ENCODE data around the gene TAGLN2.
"Not testable (repeated sequence)": the region's sequence is repeated elsewhere in the genome, so short reads cannot be mapped to it uniquely, and the experiment has no call there.

Gene TAGLN2

DNA sequence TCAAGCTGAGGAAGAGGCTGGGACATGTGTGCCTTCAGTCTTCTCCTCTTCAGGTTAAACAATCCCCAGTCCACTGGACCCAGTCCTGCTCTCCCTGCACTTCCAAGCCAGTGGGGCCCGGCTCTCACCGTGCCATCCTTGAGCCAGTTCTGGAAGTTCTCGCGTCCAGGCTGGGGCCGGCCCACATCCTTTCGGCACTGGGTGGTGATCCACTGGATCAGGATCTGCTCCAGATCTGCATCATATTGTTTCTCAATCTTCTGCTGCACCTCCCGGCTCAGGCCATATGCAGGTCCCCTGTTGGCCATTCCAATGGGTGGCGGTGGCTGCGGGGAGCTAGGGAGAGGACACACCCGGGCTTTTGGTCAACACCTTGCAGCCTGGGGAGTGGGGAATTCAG is 5.1 kb downstream of the TAGLN2 start:
- DNase-seq = no peak

DNA sequence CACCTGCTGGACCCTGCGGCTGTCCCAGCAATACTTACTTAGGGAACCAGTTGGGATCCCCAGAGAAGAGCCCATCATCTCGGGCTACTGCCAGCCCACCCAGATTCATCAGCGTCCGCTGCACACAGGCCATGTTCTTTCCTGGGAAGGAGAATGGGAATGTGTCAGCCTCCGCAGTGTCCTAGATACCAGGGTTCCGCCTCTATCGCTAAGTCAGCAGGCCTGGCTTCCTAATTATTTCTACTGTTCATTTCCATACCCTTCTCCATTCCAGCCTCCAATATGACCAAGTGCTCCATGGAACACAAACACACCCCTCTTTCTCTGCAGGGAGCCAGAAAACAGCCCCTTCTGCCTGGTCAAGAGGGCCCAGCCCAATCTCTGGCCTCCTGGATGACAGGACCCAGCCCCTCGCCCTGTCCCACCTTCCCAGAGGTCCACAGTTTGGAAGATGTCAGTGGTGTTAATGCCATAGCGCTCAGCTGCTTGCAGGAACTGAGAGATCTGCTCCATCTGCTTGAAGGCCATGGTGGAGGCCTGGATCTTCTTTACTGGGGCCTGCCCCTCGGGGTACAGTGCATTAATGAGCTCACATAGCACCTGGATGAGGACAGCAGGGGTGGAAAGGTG is 6.0 kb downstream of the TAGLN2 start:
- no peak for DNase-seq

DNA sequence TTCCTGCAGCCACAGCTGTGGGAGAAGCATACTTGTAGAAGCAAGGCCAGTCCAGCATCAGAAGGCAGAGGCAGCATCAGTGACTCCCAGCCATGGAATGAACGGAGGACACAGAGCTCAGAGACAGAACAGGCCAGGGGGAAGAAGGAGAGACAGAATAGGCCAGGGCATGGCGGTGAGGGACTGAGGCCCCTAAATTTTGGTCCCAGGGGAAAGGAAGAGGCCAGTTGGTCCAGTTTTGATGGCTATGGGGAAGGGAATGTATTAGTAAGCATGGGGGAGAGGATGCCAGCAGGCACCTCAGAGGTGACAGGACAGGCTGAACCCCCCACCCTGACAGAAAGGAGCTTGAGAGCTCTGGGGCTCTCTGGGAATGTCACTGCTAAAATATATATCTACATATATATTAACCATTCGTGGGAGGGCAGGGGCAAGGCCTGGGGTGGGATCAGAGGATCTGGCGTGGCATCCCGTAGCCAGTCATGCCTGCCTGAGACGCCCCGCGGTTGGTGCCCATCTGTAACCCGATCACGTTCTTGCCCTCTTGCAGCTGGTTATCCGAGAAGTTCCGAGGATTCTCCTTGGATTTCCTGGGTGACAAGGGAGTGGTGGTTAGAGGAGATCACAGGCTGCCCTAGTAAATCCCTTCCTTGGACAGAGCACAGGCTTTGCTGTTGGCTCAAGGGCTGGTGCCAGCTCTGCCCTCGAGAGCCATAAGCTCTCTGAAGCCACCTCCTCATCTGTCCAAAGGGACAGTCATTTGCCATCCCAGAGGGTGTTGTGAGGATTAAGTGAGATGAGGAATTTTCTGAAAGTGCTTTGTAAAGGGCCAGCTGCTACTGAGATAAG is 6.7 kb downstream of the TAGLN2 start:
- no peak for DNase-seq

DNA sequence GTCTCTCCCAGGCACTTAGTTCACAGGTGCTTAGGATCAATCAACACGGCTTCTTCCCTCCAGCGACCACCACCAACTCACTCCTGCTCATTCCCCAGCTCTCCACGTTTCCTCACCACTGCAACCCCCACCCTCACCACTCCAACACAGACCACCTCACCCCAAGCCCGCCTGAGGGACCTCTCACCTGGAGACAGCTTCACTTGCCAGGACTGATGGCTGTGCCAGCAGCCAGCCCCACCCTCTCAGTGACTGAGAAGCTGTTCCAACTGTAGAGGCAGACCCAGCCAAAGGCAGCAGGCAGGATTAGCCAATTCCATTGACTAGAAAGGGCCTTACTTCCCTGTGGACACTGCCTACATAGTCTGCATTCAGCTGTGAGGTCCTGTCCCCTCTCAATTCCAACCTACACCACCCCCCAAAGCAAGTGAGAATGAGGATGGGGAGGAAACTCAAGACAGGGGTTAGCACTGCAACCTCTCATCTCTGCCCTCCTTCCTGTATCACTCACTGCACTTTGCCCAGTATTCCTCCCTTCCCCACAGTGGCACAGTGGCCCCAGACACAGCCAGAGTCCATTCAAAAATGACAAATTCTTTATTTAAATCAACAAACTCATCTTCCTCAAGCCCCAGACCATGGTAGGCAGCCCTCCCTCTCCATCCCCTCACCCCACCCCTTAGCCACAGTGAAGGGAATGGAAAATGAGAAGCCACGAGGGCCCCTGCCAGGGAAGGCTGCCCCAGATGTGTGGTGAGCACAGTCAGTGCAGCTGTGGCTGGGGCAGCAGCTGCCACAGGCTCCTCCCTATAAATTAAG is 7.6 kb downstream of the TAGLN2 start:
- no peak for DNase-seq

DNA sequence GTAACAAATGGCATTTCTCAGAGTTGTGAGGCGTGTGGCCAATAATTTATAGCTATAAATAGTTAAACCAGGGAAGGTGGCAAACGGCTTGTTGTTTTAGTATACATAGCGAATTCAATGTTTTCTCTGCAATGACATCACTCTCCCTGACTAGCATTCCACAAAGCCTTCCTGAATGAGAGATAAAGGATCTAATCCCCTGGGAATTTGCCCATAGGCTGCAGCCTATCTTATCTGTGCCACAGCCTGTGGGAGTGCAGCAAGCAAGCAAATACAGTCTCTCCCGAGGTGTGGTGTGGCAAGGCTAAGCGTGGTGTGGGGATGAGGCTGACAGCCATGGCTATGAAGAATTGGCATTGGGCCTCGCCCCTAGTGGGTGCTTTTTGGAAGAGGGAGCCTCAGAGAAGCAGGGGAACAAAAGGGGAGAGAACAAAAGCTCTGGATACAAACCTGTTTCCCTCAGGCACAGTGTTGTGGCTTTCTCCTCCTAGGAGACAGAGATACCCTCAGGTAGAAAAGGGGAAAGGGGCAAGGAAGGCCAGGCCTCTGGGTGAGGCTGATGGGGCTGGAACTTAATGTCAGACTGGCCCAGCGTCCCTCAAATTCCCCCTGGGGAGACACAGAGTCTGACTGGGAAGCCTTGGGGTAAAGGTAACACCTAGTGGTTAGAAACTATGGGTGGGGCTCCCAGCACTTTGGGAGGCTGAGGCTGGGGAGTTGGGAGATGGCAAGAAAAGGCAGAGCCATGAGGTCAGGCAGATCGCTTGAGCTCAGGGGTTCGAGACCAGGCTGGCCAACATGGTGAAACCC is 8.9 kb downstream of the TAGLN2 start:
- no peak for DNase-seq

DNA sequence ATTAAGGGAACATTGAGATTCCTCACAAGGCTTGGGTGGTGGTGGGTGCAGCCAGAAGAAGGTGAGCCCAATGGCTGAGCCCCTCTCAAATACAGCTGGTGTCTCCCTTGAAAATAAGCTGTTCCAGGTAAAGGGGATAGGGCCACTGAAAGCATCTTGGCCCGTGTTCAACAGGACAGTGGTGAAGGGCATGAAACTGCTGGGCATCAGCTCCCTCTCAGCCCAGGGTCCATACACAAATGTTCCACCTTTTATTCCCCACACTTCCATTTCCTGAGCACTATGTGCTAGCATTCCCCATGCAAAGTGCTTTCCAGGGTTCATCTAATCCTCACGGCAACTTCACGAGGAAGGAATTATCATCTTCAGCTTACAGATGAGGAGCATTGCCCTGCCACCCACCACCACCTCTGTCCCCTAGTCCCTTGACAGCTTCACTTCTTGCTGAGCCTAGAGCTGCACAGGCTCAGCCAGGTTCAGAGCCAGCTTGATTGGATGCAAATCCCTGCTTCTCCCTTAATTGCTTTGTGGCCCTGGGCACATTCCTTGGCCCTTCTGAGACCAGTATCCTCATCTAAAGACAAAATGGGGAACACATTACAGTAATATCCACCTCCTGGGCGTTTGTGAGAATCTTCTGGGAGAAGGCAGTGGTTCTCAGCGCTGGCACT is 9.6 kb downstream of the TAGLN2 start:
- DNase-seq = no peak

DNA sequence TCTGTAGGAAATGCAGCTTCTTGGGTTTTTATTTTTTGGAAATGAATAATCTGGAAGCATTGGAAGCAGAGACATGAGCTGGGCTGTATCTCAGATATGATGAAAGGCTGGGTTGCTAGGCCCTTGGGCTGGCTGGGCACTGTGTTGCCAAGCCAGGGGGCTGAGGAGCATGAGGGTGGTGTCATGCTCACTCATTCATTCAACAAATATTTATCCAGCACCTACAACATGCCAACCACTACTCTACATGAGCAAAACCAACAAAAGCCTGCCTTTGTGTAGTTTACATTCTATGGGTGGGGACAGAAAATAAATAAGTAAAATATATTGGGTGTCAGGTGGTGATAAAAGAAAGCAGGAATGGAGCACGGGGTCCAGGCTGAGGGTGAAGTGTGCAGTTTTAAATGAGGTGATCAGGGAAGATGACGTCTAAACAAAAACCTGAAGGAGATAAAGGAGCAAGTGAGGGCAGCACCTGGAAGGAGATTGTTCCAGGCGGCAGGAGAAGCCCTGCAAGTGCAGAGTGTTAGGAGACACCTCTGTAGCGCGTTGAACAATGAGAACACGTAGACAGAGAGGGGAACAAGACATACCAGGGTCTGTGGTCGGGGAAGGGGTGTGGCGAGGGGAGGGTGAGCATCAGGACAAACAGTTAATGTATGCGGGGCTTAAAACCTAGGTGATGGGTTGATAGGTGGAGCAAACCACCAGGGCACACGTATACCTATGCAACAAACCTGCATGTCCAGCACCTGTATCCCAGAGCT is 10.9 kb downstream of the TAGLN2 start:
- no peak for DNase-seq

DNA sequence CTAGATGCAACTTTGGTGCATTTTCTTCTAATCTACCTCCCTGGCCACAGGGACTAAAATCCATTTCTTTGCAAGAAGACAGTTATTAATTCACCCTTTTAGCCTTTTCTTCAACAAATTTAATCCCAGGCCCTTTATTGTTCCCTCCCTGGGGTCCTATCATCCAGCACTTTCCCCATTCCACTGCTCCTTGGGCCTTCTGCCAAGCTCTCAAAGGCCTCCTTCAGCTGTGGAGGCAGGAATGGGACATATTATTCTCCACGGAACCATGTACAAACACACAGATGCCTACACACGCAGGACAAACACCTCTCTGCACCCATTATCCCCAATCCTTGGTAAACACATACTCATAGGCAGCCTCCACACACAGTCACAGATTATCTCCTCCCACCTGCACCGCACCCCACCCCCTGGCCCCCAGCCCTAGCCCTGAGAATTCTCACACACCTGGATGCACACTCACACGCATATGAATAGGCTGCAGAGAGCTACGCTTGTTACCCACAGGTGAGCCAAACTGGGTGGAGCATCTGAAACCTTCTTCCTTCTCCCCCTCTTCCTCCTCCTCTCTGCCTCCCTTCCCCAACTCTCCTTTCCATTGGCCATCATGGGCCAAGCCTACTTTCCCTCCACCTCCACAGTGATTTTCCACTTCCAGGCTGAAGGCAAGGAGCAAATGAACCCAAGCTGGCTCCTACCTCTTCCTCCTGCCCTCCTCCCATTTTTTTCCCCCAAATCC is 11.7 kb downstream of the TAGLN2 start:
- DNase-seq = no peak

DNA sequence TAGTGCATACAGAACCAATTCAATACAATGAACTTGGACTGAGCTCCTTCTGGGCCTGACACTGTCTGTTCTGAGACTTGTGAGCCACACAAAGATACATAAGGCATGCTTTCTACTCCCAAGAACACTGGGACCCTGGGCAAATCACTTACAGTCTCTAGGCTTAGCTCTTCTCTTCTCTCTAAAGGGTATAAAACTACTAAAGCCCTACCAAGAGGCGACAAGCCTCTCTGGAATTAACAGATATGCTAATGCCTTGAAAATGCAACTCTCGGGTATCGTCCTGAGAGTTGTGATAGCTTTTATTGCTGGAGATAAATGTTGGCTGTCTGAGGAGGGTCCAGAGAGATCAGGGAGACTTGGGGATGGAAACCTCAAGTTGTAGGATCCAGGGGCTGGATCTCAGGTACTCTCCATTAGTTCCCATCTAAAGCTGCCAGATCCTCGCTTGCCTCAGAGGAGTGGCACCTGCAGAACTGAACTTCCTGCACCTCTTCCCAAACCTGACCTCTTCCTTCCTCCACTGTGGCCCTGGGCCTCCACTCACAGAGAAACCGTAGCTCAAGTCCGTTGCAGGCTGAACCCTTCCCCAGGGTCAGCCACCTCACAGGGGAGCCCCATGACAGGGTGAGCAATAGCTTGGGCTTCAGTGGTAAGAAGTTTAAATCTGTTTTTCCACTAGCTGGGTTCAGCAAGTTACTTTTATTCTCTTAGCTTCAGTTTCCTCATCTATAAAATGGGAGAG is 13.8 kb downstream of the TAGLN2 start:
- no peak for DNase-seq

DNA sequence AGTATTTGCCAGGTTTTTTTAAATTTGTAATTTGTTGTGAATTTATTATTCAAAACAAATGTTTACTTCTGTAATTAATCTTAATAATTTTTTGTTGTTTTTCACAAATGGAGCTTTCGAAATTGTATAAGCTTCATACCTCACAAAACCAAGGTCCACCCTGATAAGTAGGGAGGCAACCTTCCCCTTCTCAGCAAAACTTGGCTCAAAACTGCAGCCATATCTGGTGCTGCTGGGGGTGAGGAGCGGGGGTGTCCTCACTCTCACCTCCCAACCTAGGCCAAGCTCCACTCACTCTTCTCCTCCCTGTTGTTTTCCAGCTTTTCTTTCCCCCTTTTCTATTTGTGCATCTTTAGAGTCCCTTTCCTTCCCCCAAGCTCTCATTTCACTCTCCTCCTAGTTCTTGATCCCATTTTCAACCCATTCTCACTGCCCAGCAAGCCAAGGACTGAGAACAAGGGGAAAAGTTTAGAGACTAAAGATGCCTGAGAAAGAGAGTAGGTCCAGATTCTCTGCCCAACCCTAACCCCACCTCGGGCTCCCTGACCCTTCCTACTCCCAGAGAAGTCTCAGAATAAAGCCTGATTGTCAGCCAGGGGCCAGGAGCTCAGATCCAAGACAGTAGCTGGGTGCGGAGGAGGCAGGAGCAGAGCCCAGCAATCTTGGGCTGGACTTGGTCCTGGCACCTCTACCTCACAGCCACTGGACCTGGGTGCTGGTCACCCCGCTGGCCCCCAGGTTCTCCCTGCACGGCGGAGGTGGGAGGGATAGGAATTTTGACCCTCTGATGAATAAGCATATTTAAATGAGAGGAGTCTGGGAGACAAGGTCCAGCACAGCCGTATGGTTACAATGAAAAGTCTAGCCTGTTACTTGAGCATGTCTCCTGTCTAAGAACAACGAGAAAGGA is 17.0 kb downstream of the TAGLN2 start:
- no peak for DNase-seq

DNA sequence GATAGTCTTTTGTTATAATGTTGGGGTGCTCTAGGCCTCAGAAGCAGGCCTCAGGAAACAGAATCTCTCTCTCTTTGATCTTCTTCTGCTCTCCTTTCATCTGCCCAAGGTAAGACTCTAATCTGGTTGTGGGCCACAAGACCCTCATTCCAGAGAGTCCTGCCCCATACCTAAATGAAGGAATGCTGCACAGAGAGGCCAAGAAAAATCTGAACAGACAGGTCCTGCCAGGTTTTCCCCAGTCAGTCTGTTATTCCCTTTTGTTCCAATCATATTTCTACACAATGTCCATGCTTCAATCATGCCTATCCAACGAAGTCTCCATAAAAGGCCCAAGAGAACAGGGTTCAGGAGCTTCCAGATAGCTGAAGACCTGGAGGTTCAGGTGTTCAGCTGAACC is 18.3 kb downstream of the TAGLN2 start:
- DNase-seq = no peak

DNA sequence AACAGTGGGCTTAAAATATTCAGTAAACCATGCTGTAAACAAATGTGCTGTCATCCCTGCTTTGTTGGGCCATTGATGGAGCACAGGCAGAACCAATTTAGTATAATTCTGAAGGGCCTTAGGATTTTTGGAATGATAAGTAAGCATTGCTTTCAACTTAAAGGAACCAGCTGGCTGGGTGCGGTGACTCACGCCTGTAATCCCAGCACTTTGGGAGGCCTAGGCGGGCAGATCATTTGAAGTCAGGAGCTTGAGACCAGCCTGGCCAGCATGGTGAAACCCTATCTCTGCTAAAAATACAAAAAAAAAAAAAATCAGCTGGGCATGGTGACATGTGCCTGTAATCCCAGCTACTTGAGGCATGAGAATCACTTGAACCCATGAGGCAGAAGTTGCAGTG is 21.3 kb downstream of the TAGLN2 start:
- not testable (repeated sequence) for DNase-seq

DNA sequence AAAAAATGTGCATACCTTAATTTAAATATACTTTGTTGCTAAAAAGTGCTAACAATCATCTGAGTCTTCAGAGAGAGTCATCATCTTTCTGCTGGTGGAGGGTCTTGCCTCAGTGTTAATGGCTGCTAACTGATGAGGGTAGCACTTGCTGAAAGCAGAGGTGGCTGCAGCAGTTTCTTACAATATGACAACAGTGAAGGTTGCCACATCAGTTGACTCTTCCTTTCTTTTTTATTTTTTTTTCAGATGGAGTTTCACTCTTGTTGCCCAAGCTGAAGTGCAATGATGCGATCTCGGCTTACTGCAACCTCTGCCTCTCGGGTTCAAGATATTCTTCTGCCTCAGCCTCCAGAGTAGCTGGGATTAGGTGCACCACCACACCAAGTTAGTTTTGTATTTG is 22.8 kb downstream of the TAGLN2 start:
- DNase-seq = no peak

DNA sequence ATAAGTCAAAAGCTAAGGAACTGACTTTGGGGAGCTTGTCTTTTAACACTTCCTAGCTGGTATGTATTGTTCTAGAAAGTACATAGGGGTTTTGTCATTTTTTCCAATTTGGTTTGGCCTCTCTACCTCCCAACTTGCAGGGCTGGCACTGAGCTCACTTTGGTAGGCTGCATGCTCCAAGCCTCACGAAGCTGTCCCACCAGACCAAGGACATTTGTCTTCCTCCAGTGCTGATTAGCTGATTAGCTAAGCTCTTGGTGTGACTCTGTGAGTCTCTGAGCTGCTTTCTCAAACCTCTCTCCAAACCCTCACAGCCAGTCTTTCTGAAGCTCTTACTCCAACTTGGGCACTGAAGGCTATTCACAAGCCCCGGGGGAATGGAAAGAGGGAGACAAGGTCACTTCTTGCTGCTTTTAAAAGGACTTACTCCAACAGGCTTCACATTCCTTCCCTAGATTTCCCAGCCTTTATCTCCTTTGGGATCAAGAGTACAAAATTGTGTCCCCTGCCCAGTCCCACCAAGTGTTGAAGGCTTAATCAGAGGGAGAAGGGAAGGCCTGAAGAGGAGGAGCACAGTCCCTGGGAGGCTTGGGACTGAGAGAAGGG is 24.4 kb downstream of the TAGLN2 start:
- no peak for DNase-seq

DNA sequence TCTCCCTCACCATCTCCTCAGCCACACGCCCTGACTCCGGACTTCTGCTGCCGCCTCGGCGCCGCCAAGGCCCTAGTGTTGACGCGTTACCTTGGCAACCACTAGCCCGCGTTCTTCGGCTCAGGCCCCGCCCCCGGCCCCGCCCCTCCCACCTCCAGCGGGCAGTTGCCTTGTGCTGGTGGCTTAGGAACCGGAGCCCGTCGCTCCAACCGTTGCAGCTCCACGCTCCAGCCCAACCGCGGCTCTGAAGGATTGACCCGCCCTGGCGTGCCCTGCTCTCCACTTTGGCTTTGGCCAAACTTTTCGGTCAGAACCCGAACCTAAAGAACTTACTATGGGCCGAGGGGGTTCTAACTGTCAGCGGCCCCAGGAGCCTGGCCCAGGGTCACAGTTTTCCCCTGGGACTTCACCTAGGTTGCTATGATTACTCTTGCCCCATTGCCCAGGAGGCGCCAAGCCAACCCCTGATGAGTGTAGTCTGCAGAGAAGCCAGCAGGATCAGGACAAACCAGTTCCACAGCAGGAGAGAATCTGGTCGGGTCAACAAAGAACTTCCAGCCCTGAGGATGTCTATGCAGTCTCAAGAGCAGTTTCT is 25.1 kb downstream of the TAGLN2 start, which contains the start of gene CFAP45:
Gene CFAP45 (minus strand): TSS at position 80 of the 595 bp plus-strand sequence. CDS start 67 bp downstream, at position 13.
- DNase-seq = peak; percentile 79

DNA sequence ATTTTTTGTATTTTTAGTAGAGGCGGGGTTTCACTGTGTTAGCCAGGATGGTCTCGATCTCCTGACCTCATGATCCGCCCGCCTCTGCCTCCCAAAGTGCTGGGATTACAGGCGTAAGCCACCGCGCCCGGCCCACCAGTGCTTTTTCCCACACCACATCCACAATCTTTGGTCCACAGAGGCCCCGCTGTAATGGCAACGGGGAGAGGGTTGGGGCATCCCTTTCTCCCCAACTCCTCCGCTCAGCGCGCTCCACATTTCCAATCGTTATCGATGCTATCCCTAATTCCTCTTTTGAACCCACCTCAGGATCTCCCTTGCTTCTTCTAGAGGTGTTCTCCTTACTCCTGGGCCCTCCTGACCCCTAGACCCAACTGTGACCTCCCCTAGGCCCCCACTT is 25.7 kb downstream of the TAGLN2 start:
- DNase-seq = not testable (repeated sequence)

DNA sequence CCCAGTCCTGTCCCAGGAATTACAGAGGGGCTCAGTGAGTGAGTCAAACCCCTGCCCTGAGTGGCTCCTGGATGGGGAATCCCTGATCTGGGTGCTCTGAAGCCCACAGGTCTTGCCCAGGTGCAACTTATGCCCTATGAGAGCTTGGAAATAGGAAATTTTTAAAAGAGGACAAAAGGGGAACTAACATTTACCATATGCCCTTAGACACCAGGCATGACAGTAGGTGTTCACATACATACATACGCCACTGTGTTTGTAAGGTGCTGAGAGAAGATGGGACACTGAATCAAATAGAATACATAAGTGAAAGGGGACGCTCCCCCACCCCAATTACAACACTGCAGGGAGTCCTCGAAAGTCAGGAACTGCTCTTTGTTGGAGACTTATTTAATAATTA is 26.8 kb downstream of the TAGLN2 start:
- no peak for DNase-seq

DNA sequence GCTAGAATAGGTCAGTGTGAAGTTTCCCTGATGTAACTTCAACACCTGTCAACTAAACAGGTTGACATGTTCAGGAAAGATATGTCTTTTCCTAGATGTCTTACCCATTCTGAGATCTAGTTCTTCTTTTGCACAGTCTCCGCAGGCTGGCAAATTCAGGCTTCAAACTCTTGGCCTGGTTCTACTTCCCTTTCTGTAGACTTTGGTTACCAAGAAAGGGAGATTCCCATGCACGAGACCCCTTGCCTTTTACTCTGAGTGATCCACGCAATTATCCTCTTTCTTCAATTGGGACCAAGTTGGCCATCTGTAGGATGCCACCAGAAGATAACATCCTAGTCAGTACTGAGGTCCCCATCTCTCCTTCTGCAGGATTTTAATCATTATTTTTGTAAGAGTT is 27.3 kb downstream of the TAGLN2 start:
- DNase-seq = no peak
